Activated T-helper 9 cell treated with anti-CD3 and anti-CD28 coated beads, Interleukin-2, amount 50 U/mL, for 16 hours (primary cell): ENCODE results near the gene TMEM247.
"Not testable (repeated sequence)": the region's sequence is repeated elsewhere in the genome, so short reads cannot be mapped to it uniquely, and the experiment has no call there.

ENCODE experiments used
- DNase-seq: peaks from one replicate; pipeline ENCODE4 v3.0.0-alpha.2; 2020; ENCODE audit warnings: low read depth

TMEM247 gene

DNA sequence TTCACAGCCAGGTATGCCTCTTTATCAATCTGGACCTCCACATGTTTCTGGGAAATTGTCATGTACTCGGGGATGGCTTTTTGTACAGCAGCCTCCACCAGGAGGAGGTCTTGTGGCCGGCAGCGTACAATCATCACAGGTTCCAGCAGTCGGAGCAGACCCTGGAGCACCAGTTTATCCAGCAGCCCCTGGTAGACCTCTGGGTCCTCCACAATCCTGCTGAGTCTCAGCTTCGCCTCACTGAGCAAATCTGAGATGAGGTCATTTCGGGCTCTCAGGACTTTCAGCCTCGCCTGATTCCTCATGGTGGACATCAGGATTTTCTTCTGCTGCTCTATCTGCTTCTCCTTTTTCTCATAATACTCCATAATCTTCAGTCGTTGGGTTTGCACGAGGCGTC is 32.8 kb downstream of the TMEM247 start:
- DNase-seq, result no peak

- DNase-seq, result no peak
Observed at GRCh38 chr2:46514738-46515137, 35.4 kb downstream of the TMEM247 start.

DNA sequence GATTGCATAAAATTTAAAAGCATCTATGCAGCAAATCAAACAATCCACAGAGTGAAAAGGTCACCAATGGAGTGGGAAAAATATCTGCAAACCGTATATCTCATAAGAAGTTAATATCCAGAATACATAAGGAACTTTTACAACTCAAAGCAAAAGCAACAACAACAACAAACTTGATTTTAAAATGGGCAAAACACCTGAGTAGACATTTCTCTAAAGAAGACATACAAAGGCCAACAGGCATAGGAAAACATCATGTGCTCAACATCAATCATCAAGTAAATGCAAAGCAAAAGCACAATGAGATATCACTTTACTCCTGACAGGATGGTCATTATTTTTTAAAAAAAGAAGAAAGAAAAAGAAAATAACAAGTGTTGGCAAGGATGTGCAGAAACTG is 38.1 kb downstream of the TMEM247 start:
- DNase-seq, result no peak

- DNase-seq, result no peak
Observed at GRCh38 chr2:46518861-46519260, 39.5 kb downstream of the TMEM247 start.

DNA sequence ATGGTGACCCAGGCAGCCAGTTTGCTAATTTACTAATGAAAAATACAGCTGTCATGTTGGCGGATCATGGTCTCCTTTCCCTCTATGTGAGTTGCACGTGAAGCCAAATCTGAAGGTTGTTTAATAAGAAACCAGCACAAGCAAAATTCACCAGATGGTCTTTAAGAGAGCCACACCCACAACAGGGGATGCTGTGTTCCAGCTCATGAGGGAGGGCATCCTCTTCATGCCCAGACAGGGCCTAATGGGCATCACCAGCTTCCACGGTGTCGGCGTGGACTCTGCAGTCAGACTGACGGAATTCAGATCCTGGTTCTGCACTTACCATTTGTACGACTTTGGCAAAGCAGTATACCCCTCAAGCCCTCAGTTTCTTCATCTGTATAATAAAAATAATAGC is 39.9 kb downstream of the TMEM247 start:
- no peak for DNase-seq

- no peak for DNase-seq
Observed at GRCh38 chr2:46520130-46520711, 40.9 kb downstream of the TMEM247 start.

DNA sequence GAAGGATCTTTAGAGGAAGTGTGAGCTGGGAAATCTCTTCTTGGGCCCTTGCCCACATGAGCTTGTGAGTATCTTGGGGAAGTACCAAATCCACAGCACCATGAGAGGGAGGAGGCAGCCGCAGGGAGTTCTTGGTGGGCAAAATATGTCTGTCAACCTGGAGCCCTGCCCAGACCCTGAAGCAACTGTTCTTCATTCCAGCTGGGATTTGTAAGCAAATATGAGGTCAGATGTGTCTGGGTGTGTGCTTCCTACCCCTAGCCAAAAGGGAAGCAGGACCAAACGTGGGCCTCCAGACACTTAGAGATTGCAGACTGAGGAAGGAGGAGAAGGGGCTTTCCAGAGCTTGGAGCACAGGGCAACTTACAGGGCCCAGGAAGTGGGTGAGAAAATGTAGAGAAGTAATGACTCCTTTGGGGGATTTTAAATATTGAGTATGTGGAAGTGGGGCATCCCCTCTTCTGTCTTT is 41.9 kb downstream of the TMEM247 start:
- no peak for DNase-seq

DNA sequence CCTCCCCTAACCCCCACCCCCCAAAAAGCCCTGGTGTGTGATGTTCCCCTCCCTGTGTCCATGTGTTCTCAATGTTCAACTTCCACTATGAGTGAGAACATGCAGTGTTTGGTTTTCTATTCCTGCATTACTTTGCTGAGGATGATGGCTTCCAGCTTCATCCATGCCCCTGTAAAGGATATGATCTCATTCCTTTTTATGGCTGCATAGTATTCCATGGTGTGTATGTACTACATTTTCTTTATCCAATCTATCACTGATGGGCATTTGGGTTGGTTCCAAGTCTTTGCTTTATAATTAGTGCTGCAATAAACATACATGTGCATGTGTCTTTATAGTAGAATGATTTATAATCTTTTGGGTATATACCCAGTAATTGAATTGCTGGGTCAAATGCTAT is 43.0 kb downstream of the TMEM247 start:
- DNase-seq, result not testable (repeated sequence)

- DNase-seq, result no peak
Observed at GRCh38 chr2:46525522-46526155, 46.3 kb downstream of the TMEM247 start.

DNA sequence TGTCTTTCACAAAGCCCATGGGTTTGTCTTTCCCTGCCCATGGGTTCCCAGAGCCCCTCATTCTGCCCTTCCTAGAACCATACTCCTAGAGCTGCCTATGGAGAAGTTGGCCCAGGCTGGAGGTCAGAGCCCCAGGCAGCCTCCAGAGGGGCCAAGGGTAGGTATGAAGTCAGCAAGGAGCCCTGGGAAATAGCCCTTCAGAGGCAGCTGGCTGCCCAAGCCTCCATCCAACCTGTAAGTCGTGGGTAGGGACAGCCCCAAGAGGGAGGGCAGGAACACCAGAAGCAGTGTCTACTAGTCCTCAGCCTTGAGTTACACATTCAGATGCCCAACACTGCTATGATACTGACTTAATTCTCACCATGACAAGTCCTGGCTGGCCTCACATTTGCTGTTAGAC is 49.5 kb downstream of the TMEM247 start:
- no peak for DNase-seq

DNA sequence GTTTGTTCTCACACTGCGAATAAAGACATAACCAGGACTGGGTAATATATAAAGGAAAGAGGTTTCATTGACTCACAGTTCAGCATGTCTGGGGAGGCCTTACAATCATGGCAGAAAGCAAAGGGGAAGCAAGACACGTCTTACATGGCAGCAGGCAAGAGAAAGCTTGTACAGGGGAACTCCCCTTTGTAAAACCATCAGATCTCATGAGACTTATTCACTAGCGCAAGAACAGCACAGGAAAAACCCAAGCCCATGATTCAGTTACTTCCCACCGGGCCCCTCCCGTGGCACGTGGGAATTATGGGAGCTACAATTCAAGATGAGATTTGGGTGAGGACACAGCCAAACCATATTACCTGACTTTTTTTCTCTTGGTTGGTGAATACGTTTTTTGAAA is 51.3 kb downstream of the TMEM247 start:
- DNase-seq, result no peak

DNA sequence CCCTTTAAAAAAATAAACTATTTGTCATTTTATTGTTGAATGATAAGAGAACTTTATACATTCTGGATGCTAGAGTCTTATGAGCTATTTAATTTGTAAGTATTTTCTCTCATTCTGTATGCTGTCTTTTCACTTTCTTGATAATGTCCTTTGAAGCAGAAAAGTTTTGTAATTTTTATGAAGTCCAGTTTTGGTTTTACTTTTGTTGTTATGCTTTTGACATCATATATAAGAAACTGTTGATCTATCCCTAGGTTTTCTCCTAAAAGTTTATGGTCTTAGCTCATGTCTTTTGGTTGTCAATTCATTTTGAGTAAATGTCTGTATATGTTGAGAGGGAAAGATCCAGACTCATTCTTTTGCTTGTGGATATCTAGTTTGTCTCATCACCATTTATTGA is 52.5 kb downstream of the TMEM247 start:
- DNase-seq, result no peak
